C4-2B (cell line): ENCODE results near the gene HSPA2.

Experiments
- H3K27ac ChIP-seq: fragments of 450-650 bp; 2 replicates; pipeline ENCODE4 v1.5.1; 2017
- ZFX ChIP-seq: fragments of 450-650 bp; IDR thresholded peaks from 2 replicates; pipeline ENCODE4 v1.6.1; 2017
- TF ChIP-seq, protein P1 (sequence below): fragments of 450-650 bp; conservative IDR thresholded peaks from 2 replicates; pipeline ENCODE4 v1.5.1; 2017; ENCODE audit warnings: mild to moderate bottlenecking

Gene HSPA2

DNA sequence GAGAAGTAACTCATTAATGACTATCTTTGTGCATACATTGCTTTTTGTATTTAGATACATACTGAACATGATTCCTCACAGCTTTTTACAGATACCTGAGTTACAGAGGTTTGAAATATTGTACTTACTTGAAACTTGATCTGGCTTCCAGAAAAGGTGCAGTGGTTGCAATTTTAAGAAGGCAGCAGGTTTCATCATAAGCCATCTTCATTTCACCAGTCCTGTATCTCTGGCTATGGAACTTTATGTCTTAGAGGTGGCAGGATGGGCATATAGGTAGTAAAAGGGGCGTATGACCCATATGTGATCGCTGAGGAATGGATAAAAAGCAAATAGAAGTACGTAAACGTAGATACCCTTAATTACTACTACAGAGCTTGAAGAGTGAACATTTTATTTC is 22.3 kb upstream of the HSPA2 start:
- no peak overlapping the region for H3K27ac ChIP-seq
- TF ChIP-seq, protein P1, sequence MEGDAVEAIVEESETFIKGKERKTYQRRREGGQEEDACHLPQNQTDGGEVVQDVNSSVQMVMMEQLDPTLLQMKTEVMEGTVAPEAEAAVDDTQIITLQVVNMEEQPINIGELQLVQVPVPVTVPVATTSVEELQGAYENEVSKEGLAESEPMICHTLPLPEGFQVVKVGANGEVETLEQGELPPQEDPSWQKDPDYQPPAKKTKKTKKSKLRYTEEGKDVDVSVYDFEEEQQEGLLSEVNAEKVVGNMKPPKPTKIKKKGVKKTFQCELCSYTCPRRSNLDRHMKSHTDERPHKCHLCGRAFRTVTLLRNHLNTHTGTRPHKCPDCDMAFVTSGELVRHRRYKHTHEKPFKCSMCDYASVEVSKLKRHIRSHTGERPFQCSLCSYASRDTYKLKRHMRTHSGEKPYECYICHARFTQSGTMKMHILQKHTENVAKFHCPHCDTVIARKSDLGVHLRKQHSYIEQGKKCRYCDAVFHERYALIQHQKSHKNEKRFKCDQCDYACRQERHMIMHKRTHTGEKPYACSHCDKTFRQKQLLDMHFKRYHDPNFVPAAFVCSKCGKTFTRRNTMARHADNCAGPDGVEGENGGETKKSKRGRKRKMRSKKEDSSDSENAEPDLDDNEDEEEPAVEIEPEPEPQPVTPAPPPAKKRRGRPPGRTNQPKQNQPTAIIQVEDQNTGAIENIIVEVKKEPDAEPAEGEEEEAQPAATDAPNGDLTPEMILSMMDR, result no peak
- no peak for TF ChIP-seq ZFX

- TF ChIP-seq, protein P1, result no peak
- TF ChIP-seq ZFX, result no peak
- no peak overlapping the region; the same call in 1 of the 2 replicates for H3K27ac ChIP-seq
Measured at GRCh38 chr14:64520699-64521098, 19.8 kb upstream of the HSPA2 start.

- H3K27ac ChIP-seq, result no peak overlapping the region
- TF ChIP-seq, protein P1, result no peak
- TF ChIP-seq ZFX, result no peak
Measured at GRCh38 chr14:64522591-64523355, 17.8 kb upstream of the HSPA2 start.

DNA sequence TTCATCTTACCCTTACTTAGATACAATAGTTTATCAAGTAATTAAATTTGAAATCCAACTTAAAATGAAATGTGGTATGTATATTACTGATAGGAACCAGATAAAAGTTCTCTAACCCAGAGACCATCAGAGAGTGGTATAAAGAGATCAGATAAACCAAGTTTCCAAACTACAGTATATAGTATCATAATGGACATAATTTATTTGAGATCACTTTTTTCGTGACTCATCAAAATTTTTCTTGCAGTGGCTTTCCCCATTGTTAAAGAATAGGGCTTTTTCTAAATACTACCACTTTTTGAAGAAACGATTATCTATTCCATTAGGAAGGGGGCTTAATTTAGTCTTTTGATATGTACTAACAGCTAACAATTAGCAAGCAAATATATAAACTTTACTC is 15.2 kb upstream of the HSPA2 start:
- H3K27ac ChIP-seq, result no peak overlapping the region
- TF ChIP-seq, protein P1, result no peak
- TF ChIP-seq ZFX, result no peak

DNA sequence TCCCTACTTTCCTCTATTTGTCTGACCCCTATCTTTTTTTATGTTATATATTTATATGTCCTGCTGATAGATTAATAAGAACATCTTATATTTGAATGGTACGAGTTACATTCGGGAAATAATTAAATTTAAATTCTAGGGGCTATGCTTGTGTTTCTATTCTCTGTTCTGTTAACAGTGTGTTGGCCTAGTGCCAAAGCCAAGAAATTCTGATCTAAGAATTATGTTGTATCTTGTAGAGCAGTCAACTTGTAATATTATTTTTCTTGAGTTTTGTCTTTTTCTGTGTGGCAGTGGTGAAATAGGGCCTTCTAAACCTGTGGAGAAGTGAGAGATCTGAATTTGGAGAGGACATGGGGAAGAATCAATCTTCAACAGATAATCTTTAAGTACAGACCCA is 9.0 kb upstream of the HSPA2 start:
- no peak overlapping the region for H3K27ac ChIP-seq
- TF ChIP-seq ZFX, result no peak
- TF ChIP-seq, protein P1, result no peak

- no peak overlapping the region for H3K27ac ChIP-seq
- TF ChIP-seq, protein P1, result no peak
- TF ChIP-seq ZFX, result no peak
Measured at GRCh38 chr14:64536488-64537245, 3.9 kb upstream of the HSPA2 start.
